Adrenal gland (tissue), 12 donors: ENCODE measurements around the gene SASH1. TPM values are rescaled to one million over a fixed set of nuclear protein-coding genes. Genes with fewer than 3 reads are reported as not detected.
A peak's percentile ranks its signal among the peaks of the same experiment; 100 is the strongest.

ENCODE experiments used
- DNase-seq, 7 donors: peaks; one replicate each; pipeline ENCODE4 v3.0.0-alpha.2; 2019 to 2020
- H3K27ac ChIP-seq, 5 donors: fragments of 200-600 bp; sonication (generic) in 4 of 5; 1 replicate in 3 of 5; 2 replicates in 2 of 5; pipeline versions ENCODE4 v1.5.1 to v1.8.0; 2016 to 2020; ENCODE audit warnings: mild to moderate bottlenecking in 1 of 5
- H3K27me3 ChIP-seq: fragments of 200-600 bp; 2 replicates; pipeline ENCODE4 v1.8.0; 2021
- H3K36me3 ChIP-seq, 2 donors: fragments of 200-600 bp; replicated peaks in 1 of 2; 1 replicate in 1 of 2; 2 replicates in 1 of 2; pipeline versions ENCODE4 v1.5.1 to v1.8.0; 2018 to 2022
- H3K4me1 ChIP-seq, 2 donors: fragments of 200-600 bp; replicated peaks in 1 of 2; 1 replicate in 1 of 2; 2 replicates in 1 of 2; pipeline versions ENCODE4 v1.5.1 to v1.8.0; 2018 to 2021
- H3K4me3 ChIP-seq, 4 donors: fragments of 200-600 bp; sonication (generic) in 3 of 4; one replicate each; pipeline ENCODE4 v1.5.1; 2016 to 2018
- H3K9me3 ChIP-seq, 3 donors: fragments of 200-600 bp; sonication (generic) in 1 of 3; replicated peaks in 1 of 3; 1 replicate in 2 of 3; 2 replicates in 1 of 3; pipeline versions ENCODE4 v1.5.1 to v1.8.0; 2016 to 2021
- POLR2A ChIP-seq, 2 donors: fragments of 450-650 bp; IDR thresholded peaks; one replicate each; pipeline ENCODE4 v1.6.1; 2017; ENCODE audit warnings: antibody characterized with exemption in 2 of 2, mild to moderate bottlenecking in 2 of 2, moderate library complexity in 1 of 2
- WGBS, 4 donors: extraction: QIAGEN DNeasy Blood & Tissue Kit in 2 of 4; methylation state at CpG; one replicate each; pipeline versions ENCODE4 v1.1.5 to v1.1.7; 2013 to 2017; 5-methylcytosine and 5-hydroxymethylcytosine counted together
- intact Hi-C, 2 donors: fragments of 100-400 bp; cut with DNase I; formaldehyde crosslinking; loops; one replicate each; pipeline versions ENCODE4 v1.14.1 to v1.15.0; 2022 to 2023
- polyA plus RNA-seq, 3 donors: library from polyadenylated mRNA; stranded (reverse); fragments of 200-250 nt in 2 of 3; fragments of 350-450 nt in 1 of 3; fragmentation: Illumina TruSeq in 1 of 3; extraction: RNeasy Lipid Tissue Mini Kit (QIAGEN cat#74804) in 1 of 3; gene quantifications; one replicate each; pipeline ENCODE4 v1.2.3, GENCODE V29; 2013 to 2014
- total RNA-seq, 9 donors: library from RNA; depleted of rRNA in 4 of 9; stranded (reverse); fragments of >200 nt in 4 of 9; fragments of 120-200 nt in 1 of 9; fragmentation: NEBNext Ultra II Directional in 1 of 9; extraction: Animal tissue kit (Norgen Biotek cat#: 25700) in 1 of 9; gene quantifications; one replicate each; pipeline versions ENCODE4 v1.1.0 to v1.2.4, GENCODE V29; 2013 to 2023
- TF ChIP-seq, protein P1 (sequence below), 6 experiments: fragments of 450-650 bp in 4 of 6; fragments of 200-600 bp in 2 of 6; sonication (generic) in 1 of 6; IDR thresholded peaks; 1 replicate in 5 of 6; 2 replicates in 1 of 6; pipeline versions ENCODE4 v1.5.1 to v1.8.0; 2016 to 2021; ENCODE audit warnings: antibody characterized with exemption in 6 of 6, mild to moderate bottlenecking in 2 of 6, moderate library complexity in 1 of 6
- donor health status: healthy with polysubstance abuse.
- donor health status: Bipolar disorder and iron deficiency.
- donor health status: DM: yes; HTN: yes; CAD: no.
- donor health status: DM: no; HTN: no; CAD: no.
- donor health status: DM: no; HTN: no; CAD: no.
- donor health status: DM: yes; HTN: yes; CAD: no.

Gene SASH1
- total and polyA plus RNA-seq, 12 donors: 5.5 to 30.7 (median 16.7) TPM

DNA sequence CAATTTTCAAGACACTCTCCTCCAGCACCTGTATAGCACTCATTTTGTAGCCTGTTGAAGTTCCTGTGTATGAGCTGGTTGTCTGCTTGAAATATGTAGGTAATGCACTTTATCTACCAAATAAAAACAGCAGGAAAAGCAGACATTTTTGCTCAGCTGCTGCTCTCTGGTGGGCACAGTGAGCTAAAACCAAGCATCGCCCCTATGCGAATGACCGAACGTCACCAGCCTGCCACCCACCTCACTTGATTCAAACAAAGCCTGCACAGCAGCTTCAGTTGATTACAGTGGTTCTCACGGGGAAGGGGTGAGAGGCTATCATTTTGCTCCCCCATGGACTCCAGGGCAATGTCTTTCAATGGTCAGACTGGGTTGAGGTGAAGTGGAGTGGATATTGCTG, 185.7 kb downstream of the SASH1 start:
- Histone ChIP-seq H3K4me1 (peaks cover 0 to 8% of the 10 kb centered on the region in 2 donors), H3K9me3 (no peaks in the 10 kb centered on the region), H3K27me3 (no peaks in the 10 kb centered on the region), H3K27ac (no peak overlapping the region), H3K36me3 (peaks cover 0 to 12% of the 10 kb centered on the region in 2 donors), H3K4me3 (no peak overlapping the region)
- 69 to 93% (median 73%) methylated on average over 5 of the region's 5 CpGs for WGBS, 4 donors
- TF ChIP-seq POLR2A (IDR thresholded peaks at IDR 0.05): no peak
- TF ChIP-seq, protein P1, sequence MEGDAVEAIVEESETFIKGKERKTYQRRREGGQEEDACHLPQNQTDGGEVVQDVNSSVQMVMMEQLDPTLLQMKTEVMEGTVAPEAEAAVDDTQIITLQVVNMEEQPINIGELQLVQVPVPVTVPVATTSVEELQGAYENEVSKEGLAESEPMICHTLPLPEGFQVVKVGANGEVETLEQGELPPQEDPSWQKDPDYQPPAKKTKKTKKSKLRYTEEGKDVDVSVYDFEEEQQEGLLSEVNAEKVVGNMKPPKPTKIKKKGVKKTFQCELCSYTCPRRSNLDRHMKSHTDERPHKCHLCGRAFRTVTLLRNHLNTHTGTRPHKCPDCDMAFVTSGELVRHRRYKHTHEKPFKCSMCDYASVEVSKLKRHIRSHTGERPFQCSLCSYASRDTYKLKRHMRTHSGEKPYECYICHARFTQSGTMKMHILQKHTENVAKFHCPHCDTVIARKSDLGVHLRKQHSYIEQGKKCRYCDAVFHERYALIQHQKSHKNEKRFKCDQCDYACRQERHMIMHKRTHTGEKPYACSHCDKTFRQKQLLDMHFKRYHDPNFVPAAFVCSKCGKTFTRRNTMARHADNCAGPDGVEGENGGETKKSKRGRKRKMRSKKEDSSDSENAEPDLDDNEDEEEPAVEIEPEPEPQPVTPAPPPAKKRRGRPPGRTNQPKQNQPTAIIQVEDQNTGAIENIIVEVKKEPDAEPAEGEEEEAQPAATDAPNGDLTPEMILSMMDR (IDR thresholded peaks at IDR 0.05): no peak
- no peak for DNase-seq
- intact Hi-C loops: no loop called here

DNA sequence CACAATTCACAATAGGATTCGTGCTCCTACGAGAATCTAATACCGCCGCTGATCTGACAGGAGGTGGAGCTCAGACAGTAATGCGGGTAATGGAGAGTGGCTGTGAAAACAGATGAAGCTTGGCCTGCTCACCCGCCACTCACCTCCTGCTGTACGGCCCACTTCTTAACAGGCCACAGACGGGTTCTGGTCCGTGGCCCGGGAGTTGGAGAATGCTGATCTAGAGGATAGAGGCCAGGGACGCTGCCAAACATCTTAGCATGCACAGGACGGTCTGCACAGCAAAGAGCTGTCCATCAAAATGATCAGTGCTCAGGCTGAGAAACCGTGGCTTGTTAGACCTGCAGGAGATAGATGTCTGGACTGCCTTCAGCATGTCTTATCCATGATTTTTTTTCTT, 186.4 kb downstream of the SASH1 start:
- TF ChIP-seq, protein P1 (IDR thresholded peaks at IDR 0.05): no peak
- no peak for TF ChIP-seq POLR2A (IDR thresholded peaks at IDR 0.05)
- H3K27me3 ChIP-seq: no peaks in the 10 kb centered on the region
- DNase-seq: no peak
- H3K4me3 ChIP-seq: no peak overlapping the region
- intact Hi-C loops: no loop called here
- H3K9me3 ChIP-seq: no peaks in the 10 kb centered on the region
- H3K36me3 ChIP-seq: peaks cover 0 to 20% of the 10 kb centered on the region in 2 donors
- 92 to 95% (median 92%) methylated on average over 12 to 13 of the region's 13 CpGs for WGBS, 4 donors
- H3K4me1 ChIP-seq: peaks cover 0 to 8% of the 10 kb centered on the region in 2 donors
- H3K27ac ChIP-seq: no peak overlapping the region

DNA sequence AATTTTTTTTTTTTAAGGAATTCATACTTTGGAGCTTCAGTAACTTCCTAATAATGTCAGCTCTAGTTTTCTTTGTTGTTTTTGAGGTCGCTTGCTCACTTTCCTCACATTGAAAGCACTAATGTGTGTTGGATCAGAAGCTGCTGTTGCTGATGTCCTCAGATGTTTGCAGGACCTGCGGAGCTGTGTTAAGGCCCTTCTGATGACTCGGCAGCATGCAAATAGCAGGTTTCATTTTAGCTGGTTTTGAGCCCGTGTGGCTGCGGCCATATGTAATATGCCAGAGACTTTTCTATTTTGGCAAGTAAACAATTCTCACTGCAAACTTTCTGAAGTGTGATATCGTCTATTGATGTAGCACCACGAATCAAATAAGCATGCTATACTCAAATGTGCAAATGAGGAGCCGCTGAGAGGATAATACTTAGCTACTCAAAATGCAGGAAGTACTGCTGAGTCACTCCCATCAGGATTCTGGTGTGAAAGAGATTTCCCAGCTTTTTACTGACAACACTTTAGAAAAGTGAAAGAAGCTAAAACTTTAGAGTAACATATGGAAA, 187.8 kb downstream of the SASH1 start:
- Histone ChIP-seq H3K36me3 (peaks cover 0 to 34% of the 10 kb centered on the region in 2 donors), H3K9me3 (no peaks in the 10 kb centered on the region), H3K27ac (peak overlapping the region in 3 of 5 donors; percentile 8 to 62 (median 36)), H3K4me1 (peaks cover 0 to 8% of the 10 kb centered on the region in 2 donors), H3K4me3 (peak overlapping the region in 1 of 4 donors; percentile 27), H3K27me3 (no peaks in the 10 kb centered on the region)
- intact Hi-C loops: no loop called here
- peak in 1 of 7 donors; percentile 21 for DNase-seq
- TF ChIP-seq, protein P1 (IDR thresholded peaks at IDR 0.05): no peak
- TF ChIP-seq POLR2A (IDR thresholded peaks at IDR 0.05): no peak
- WGBS, 4 donors: 43 to 61% (median 48%) methylated on average over 8 of the region's 8 CpGs

DNA sequence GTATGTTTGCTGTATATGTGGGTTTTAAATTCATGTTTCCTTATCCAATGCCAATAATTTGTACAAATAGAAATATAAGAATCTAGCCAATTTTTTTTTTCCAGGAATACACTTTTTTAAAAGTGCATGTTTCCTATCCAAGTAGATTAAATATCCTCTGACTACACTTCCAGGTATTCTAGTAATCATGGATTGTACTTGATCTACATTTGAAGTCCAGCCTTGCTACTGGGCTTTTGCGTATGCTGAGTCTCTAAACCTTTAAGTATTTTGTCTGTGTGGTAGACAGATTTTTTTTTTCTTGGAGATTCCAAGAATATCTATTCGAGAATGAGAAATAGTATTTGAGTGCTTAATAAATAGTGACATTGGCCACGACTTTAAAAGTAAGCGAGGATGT, 188.3 kb downstream of the SASH1 start:
- peaks cover 0 to 36% of the 10 kb centered on the region in 2 donors for H3K36me3 ChIP-seq
- intact Hi-C loops: no loop called here
- H3K4me1 ChIP-seq: peaks cover 0 to 8% of the 10 kb centered on the region in 2 donors
- no peak overlapping the region for H3K4me3 ChIP-seq
- TF ChIP-seq POLR2A (IDR thresholded peaks at IDR 0.05): no peak
- TF ChIP-seq, protein P1 (IDR thresholded peaks at IDR 0.05): no peak
- DNase-seq: no peak
- 87 to 93% (median 88%) methylated on average over 4 of the region's 4 CpGs for WGBS, 4 donors
- H3K9me3 ChIP-seq: no peaks in the 10 kb centered on the region
- H3K27ac ChIP-seq: peak overlapping the region in 2 of 5 donors; percentile 36 to 62
- no peaks in the 10 kb centered on the region for H3K27me3 ChIP-seq
